Right renal cortex interstitium (tissue), 3 donors: Measurements from ENCODE around the gene RPL18. TPM values are rescaled to one million over a fixed set of nuclear protein-coding genes. Genes with fewer than 3 reads are reported as not detected.

Source experiments
- DNase-seq, 3 donors: peaks; one replicate each; pipeline ENCODE4 v3.0.0-alpha.2; 2013; ENCODE audit warnings: low read depth in 3 of 3, low spot score in 2 of 3
- polyA plus RNA-seq, 3 donors: library from polyadenylated mRNA; unstranded; fragments of 120-200 nt; gene quantifications; one replicate each; pipeline ENCODE4 v1.2.1, GENCODE V29; 2013; ENCODE audit not compliant: insufficient read length in 3 of 3

The RPL18 gene
- polyA plus RNA-seq, 3 donors = 1,053 to 1,199 (median 1,085) TPM

DNA sequence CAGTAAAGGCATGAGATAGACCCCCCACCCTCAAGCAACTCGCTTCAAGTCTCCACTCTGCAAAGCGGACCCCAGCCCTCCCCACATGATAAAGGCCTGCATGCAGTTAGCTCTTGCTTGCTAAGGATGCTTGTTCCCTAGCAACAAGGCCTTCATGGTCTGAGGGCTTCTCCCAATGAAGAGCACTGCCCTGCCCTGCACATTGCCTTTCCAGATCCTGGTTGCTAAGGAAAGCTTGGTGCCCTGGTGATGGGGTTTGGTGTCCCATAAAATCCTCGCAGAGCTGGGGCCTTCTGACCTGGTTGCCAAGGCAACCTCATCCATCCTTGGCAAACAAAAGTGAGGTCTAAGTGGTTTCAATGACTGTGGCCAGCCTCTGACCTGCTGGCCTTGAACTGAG lies 12.2 kb upstream of the RPL18 start:
- DNase-seq = no peak

DNA sequence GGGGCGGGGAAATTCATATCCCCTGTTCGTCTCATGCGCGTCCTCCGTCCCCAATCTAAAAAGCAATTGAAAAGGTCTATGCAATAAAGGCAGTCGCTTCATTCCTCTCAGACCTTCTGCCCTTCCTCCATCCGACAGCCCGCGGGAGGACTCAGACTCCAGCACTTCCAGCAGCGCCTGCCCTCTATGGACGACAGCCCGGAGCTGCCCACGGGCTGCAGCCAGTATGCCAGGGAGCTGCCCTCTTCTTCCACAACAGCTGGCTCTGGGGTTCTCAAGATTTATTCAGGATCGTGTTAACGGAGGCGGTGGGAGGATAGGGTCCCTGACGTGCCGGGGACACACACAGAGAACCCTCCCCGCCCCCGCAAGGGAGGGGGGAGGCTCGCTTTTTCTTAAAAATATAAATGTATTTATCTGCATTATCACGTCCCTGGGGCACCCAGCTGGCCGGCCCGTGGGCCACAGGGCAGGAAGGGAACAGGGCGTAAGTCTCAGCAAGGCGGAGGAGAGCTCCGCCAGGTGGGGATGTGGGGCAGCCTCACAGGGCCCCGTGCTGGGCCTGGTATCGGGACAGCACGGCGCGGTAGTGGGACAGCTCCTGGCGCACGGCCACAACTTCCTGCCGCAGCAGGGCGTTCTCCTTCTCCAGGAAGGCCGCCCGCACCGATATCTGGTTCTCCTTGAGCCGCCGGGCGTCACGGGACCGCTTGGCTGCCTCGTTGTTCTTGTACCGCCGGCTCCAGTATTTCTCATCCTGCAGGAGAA lies 11.5 kb upstream of the RPL18 start:
- no peak for DNase-seq

DNA sequence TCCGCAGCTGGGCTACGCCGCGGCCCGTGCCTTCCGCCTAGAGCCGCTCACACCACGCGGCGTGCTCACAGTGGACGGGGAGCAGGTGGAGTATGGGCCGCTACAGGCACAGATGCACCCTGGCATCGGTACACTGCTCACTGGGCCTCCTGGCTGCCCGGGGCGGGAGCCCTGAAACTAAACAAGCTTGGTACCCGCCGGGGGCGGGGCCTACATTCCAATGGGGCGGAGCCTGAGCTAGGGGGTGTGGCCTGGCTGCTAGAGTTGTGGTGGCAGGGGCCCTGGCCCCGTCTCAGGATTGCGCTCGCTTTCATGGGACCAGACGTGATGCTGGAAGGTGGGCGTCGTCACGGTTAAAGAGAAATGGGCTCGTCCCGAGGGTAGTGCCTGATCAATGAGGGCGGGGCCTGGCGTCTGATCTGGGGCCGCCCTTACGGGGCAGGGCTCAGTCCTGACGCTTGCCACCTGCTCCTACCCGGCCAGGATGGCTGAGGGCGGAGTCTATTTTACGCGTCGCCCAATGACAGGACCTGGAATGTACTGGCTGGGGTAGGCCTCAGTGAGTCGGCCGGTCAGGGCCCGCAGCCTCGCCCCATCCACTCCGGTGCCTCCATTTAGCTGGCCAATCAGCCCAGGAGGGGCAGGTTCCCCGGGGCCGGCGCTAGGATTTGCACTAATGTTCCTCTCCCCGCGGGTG lies 10.8 kb upstream of the RPL18 start:
- DNase-seq = no peak

DNA sequence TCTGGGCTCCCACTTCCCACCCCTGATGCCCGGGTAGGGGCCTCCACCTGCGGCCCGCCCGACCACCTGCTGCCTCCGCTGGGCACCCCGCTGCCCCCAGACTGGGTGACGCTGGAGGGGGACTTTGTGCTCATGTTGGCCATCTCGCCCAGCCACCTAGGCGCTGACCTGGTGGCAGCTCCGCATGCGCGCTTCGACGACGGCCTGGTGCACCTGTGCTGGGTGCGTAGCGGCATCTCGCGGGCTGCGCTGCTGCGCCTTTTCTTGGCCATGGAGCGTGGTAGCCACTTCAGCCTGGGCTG lies 10.3 kb upstream of the RPL18 start:
- DNase-seq = no peak

DNA sequence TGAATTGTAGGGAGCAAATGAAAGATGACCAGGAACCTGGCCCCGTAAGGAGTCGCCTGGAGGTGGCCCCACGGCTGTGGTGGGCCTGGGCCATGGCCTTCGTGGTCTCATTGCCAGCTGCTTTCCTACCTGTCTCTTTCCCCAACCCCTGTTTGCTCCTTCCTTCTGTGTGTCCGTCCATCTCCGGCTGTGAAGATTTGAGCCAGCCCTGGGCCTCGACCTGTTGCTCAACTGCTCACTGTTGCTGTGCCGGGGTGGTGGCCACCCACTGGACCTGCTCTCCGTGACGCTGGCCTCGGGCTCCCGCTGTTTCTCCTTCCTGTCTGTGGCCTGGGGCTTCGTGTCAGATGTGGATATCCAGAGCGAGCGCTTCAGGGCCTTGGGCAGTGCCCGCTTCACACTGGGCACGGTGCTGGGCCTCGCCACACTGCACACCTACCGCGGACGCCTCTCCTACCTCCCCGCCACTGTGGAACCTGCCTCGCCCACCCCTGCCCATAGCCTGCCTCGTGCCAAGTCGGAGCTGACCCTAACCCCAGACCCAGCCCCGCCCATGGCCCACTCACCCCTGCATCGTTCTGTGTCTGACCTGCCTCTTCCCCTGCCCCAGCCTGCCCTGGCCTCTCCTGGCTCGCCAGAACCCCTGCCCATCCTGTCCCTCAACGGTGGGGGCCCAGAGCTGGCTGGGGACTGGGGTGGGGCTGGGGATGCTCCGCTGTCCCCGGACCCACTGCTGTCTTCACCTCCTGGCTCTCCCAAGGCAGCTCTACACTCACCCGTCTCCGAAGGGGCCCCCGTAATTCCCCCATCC lies 9.7 kb upstream of the RPL18 start:
- DNase-seq = no peak

DNA sequence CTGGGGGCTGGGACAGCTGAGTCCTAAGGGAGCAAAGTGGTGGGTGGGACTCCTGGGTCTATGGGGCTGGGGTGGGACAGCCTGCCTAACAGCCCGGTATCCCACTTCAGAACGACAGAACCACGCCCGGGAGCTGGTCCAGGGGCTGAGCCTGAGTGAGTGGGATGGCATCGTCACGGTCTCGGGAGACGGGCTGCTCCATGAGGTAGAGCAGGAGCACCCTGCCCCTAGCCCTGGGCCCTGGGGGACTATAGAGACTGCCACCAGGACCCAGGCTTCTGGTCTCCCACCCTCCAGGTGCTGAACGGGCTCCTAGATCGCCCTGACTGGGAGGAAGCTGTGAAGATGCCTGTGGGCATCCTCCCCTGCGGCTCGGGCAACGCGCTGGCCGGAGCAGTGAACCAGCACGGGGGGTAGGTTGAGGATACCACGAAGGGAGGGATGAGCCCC lies 8.9 kb upstream of the RPL18 start:
- no peak for DNase-seq

DNA sequence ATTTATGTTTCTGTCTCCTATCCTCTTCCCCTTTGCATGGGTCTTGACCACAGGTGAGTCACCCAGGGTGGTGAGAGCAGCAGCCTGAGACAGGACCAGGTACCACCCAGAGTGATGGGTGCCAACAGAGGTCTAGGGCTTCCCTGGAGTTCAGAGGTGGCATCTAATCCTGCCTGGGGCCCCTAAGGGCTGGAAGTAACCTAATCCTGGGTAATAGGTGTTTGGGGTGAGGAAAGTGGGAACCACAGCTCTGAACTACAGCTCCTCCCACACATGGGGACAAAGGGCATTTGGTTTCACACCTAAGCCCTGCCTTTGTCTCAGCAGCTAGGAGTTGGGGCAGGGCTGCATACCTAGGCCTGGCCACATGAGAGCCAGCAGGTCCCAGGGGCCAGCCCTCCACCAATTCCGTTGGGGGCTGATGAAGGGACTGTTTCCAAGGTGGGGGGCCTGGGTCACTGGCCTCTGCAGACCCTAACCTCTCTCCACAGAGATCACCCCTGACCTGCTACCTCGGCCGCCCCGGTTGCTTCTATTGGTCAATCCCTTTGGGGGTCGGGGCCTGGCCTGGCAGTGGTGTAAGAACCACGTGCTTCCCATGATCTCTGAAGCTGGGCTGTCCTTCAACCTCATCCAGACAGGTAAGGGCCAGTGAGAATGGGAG lies 8.4 kb upstream of the RPL18 start:
- no peak for DNase-seq

DNA sequence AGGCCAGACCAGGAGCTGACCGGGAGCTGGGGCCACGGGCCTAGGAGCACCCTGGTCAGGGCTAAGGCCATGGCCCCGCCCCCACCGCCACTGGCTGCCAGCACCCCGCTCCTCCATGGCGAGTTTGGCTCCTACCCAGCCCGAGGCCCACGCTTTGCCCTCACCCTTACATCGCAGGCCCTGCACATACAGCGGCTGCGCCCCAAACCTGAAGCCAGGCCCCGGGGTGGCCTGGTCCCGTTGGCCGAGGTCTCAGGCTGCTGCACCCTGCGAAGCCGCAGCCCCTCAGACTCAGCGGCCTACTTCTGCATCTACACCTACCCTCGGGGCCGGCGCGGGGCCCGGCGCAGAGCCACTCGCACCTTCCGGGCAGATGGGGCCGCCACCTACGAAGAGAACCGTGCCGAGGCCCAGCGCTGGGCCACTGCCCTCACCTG lies 6.9 kb upstream of the RPL18 start:
- DNase-seq = no peak

DNA sequence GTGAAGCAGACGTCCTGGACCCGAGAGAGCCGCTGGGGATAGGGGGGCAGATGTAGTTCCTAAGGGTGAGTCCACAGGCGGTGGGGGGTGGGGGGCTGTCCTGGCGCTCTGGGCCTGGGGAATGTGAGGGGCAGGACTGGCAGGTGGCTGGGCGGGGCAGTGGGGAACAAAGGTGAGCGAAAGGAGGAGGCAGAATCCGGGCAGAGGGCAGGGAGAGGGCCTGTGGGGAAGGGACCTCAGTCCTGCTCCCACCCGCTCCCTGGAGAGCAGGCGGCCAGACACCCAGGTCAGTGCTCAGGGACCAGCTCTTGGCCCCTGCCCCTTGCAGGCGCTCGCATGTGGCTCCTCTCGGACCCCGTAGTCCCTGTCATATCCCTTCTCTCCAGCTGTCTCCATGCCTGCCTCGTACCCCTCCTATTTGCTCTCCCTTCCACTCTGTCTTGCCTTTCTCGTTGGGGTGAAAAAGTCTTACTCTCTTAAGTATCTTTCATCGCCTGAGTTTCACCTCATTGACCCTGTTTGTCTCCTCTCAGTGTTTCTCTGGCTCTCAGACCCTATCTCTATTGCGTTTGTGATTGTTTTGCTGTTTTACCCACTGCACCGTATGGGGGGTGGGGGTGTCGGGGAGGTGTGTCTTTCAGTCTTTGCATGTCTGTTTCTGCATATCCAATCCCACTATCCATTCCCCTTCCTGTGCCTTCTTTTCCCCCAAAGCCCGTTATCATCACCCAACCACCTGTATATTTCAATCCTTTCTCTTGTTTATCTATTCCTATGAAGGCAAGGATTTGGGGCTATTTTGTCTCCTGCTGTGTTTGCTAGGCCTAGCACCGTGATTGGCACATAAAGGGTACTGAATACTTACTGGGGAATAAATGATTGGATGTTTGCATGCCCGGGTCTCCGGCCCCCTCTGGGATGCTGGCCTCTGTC lies 6.1 kb upstream of the RPL18 start:
- no peak for DNase-seq

DNA sequence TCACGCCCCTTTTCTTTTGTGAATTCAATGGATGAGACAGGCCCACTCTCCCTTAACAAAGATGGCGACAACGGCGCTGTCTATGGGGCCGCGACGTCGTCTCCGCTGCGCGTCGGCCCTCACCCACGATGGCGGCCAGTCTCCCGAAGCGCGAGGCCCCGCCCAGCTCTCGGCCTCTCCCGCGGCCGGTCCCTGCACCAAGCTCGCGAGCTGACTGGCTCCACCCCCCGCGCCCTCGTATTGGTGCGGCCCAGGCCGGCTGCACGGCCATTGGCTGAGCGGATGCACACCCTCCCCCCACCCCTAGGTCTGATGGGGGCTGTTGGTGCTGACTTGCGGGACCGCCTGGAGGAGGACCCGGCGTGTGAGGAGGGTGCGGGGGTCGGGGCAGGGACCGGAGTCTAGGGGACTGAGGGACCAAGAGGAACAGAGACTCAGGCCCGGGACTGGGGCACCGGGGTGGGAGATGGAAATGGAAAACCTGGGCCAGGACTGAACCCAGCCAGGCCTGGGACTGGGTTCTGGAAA lies 5.2 kb upstream of the RPL18 start:
- peak; percentile 86 to 95 (median 90) for DNase-seq

DNA sequence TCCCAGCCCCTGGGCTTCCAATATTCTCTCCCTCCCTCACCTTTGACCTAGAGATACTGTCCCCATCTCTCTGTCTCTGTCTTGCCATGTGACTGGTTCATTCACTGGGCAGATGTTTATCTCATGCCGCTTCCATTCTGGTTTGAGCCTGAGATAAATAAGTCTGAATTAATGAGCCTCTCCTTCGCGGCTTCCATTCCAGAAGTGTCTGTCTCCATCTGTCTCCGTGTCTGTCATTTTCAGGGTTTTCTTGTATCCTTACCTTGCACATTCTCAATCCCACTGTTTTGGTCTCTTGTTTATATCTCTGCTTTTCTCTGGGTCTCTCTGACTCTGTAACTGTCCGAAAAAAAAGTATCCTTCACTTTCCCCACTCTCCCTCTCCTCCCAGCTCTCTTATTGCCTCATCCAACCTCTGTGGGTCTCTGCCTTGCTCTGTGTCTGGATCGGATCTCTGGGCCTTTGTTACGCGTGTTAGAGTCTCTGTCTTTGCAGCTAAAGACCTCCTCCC lies 4.6 kb upstream of the RPL18 start:
- no peak for DNase-seq

DNA sequence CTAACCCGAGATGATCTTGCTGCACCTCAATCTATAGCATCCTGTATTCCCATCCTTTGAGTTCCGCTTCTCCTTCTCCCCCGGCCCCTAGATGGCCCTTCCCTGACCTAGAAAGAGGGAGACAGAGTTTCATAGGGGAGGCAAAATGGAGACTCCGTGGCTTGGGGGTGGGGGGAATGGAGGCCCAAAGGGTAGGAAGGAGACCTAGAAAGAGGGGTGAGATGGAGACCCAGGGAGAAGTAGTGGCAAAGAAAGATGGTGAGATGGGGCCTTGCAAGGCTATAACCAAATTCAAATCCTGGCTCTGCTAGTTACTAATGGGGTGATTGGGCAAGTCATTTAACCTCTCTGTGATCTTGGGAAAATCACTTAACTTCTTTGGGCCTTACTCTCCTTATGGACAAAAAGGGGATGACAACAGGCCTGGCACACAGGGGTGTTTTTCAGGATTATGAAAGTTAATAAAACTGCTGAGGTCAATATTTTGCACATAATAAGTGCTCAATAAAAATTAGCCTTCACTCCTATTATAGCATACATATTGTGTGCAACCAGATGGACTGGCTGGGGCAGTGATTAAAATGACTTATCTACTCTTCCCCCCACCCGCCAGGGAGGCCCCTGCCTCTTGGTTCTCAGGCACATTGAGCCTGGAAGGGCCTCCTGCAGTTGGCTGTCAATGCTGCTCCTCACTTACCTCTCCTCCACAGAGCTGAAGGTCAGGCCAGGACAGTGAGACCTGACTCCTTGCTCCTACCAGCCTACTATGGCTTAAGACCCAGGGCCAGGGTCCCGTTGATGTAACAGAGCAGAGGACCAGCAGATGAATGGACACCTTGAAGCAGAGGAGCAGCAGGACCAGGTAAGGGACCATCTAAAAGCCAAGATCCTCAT lies 961 bp upstream of the RPL18 start:
- no peak for DNase-seq

DNA sequence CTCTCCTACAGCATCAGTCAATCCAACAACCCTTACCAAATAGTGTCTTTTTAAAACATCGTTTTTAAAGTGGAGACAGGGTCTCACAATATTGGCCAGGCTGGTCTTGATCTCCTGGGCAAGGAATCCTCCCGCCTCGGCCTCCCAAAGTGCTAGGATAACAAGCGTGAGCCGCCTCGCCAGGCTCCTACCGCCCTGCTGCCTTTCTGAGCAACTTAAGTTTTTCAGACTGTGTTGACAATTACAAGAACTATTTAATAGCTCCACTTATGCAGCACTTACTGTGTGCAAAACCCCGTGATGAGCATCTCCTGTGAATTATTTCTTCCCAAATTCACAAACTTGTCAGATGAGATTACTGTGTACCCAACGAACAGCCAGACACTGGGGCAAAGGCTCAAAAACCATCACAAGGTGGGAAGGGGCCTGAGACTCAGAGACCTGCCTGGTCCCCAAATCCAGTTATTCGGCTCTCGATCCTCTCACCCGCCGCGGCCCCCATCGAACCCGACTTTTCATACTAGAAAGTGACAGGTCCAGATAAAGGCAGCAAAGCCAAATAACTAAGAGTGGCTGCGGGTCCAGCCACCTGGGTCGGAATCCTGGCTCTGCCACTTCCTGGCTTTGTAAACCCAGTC lies 581 bp downstream of the RPL18 start:
- no peak for DNase-seq

DNA sequence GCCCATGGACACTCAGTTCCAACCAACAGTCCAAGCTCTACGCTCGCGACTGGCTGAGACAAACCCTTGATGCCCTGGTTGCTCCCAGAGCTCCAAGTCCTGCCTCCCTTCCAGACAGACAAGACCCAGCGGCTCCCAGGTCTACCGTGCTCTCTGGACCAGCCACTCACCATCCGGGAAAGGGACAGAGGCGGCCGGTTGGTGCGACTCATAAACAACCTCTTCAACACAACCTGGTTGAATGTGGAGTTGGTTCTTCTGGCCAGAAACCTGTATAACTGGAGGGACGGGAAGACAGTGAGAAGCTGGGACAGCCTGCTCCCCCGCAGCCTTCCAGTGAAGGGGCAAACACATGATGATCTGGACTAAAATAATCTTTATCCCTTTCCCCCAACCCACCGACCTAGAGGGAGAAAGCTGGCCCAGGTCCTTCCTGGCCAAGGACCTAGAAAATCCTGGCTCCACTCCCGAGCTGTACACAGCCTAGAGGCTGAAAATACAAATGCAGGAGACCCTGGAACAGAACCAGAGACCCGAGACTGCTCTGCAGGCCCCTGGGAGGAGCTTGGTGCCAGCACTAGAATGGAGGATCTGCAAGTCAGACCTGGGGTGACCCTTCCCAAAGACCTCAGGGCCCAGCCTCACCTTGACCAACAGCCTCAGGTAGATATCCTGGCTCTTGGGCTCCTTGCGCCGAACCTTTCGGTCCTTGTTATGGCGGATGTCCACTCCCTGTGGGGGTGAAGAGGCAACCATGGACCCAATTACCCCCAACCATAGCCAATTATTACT lies 1.6 kb downstream of the RPL18 start:
- no peak for DNase-seq

DNA sequence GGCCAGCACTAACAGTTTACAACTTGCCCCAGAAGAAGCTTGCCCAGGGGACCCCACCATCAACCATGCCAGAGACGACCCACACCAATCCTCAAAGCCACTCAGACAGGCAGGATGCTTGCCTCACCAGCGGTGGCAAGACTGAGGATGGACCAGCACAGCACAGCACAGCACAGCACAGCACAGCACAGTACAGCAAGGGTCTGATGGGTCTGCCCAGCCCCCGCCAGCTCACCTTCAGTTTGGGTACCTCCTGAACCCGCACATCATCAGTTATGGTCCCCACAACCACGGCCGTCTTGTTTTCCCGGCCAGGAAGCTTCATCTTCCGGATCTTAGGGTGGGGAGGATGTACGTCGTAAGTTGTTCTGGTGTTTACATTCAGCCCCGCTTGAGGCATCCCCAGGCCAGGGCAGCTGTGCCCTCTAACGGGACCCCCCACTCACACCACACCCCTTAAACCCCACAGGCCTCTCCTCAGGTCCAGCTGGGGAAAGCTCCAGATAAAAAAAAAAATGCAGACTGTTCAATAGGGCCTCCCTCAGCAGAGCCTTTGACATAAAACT lies 2.4 kb downstream of the RPL18 start:
- no peak for DNase-seq

DNA sequence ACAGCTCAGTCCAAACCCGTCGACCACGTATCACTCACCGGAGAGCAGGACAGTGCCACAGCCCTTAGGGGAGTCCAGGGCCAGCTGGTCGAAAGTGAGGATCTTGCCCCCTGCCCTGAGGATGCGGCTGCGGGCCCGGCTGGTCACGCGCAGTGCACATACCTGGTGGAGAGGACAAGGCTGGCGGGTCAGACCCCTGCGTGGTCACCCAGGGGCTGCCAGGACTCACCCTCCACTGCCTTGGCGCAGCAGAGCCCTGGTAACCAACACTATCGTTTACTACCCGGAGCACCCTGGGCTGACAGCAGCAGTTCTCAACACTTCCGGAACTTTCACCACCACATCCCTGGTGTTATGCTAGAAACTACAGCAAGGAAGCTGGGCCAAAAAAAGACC lies 2.9 kb downstream of the RPL18 start:
- no peak for DNase-seq
